ENCODE data around the gene EIF5A. TPM values are rescaled to one million over a fixed set of nuclear protein-coding genes. Genes with fewer than 3 reads are reported as not detected.

EIF5A gene
- total RNA-seq = 397 and 405 TPM in 2 replicates

DNA sequence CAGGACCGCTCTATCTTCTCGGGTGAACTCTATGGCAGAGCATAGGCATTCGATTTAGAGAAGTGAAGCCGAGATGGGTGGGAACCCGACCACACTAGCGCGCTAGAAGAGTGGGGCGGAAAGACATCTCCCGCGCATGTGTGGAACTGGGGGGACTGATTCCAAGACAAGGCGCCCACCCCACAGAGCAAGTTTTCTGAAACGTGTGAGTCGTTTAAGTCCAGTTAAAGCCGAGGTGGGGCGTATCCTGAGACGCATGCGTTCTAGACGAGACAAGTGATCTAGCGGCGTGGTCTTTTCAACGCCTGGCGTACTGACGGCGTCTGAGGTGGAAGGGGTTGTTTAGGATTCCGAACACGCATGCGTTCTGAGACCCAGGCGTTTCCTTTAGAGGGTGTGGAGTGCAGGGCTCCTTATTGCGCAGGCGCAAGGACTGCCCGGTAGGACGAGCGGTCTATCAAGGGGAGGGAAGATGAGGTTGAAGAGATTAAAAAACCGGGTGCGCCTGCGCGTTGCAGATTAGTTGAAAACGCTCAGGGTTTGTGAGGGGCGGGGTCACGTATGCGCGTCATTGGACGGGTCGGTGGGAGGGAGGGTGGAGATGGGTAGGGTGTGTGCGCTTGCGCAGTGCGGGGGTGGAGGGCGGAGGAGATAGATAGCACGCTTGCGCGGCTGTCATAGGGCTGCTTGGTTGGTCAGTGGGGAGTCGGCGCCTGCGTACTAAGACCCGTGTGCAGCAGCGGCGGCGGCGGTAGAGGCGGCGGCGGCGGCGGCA, at the start of gene EIF5A:
Gene EIF5A (plus strand): TSS at position 718 of the 775 bp plus-strand sequence. CDS start 2,008 bp downstream, outside the sequence.

DNA sequence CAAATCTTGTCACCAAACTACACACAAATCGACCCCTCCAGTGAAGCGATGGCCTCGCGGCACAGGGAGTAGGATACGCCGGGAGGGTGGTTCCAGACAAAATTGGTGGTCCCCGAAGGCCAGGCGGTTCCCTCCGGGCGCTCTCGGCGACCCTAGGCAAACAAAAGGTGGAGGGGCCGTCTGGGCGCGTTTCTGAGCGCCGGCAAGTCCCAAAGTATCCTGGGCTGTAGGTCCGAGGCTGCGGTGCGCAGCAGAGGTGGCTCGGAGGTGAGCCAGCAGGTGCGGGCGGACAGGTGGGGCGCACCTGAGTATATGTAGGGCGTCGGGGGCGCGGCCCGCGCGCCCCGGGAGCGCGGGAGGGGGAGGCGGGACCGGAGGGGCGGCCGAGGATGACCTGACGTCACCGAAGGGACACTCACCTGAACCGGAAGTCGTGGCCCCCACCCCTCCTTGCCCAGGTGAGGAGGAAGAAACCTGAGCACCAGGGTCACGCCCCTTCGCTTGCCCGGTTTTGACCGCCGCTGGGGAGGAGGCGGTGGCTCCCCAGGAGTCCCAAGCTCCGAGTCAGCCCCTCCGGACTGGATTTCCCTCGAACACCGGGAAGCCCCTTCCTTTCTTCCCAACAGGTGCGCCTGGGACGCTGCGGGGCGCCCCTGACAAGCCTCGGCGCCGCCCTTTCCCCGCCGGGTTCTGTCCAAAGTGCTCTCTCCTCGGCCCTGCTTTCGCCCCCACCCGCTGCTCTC, 45.1 kb upstream of the EIF5A start, which contains the start of gene CLDN7:
Gene CLDN7 (minus strand): TSS at position 287 of the 743 bp plus-strand sequence. CDS start 435 bp downstream, outside the sequence.

DNA sequence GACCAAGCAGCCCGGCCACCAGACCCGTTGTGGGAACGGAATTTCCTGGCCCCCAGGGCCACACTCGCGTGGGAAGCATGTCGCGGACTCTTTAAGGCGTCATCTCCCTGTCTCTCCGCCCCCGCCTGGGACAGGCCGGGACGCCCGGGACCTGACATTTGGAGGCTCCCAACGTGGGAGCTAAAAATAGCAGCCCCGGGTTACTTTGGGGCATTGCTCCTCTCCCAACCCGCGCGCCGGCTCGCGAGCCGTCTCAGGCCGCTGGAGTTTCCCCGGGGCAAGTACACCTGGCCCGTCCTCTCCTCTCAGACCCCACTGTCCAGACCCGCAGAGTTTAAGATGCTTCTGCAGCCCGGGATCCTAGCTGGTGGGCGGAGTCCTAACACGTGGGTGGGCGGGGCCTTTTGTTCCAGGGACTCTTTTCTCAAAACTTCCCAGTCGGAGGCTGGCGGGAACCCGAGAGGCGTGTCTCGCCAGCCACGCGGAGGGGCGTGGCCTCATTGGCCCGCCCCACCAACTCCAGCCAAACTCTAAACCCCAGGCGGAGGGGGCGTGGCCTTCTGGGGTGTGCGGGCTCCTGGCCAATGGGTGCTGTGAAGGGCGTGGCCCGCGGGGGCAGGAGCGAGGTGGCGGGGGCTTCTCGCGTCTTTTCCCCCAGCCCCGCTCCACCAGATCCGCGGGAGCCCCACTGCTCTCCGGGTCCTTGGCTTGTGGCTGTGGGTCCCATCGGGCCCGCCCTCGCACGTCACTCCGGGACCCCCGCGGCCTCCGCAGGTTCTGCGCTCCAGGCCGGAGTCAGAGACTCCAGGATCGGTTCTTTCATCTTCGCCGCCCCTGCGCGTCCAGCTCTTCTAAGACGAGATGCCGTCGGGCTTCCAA, 26.1 kb upstream of the EIF5A start, which contains the start of gene SLC2A4:
Gene SLC2A4 (plus strand): TSS at position 645 of the 879 bp plus-strand sequence. CDS start 217 bp downstream, at position 862.

DNA sequence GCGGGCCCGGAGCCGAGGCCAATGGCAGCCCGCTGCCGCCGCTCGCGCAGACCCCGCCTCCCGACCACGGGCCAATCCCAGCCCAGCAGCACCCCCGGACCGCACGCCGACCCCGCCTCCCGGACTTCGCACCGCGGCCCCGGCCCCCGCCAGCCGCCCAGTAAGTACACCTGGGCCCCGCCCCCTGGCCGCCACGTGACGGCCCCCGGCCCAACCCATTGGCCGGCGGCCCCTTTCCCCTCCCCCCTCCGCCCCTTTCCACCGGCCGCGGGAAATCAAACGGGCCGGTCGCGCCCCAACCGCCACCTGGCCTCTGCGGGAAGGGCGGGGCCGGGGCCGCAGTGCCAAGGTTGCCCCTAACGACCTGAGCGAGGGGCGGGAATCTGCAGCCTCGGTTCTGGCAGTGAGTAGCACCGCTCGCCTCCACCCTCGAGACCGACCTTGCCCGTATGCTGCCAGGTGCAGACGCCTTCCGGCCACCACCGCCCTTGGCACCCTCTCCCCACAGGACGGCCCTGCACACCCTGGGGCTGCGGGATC, 12.7 kb upstream of the EIF5A start, which contains the start of gene YBX2:
Gene YBX2 (minus strand): TSS at position 26 of the 540 bp plus-strand sequence. CDS start 139 bp downstream, outside the sequence.

DNA sequence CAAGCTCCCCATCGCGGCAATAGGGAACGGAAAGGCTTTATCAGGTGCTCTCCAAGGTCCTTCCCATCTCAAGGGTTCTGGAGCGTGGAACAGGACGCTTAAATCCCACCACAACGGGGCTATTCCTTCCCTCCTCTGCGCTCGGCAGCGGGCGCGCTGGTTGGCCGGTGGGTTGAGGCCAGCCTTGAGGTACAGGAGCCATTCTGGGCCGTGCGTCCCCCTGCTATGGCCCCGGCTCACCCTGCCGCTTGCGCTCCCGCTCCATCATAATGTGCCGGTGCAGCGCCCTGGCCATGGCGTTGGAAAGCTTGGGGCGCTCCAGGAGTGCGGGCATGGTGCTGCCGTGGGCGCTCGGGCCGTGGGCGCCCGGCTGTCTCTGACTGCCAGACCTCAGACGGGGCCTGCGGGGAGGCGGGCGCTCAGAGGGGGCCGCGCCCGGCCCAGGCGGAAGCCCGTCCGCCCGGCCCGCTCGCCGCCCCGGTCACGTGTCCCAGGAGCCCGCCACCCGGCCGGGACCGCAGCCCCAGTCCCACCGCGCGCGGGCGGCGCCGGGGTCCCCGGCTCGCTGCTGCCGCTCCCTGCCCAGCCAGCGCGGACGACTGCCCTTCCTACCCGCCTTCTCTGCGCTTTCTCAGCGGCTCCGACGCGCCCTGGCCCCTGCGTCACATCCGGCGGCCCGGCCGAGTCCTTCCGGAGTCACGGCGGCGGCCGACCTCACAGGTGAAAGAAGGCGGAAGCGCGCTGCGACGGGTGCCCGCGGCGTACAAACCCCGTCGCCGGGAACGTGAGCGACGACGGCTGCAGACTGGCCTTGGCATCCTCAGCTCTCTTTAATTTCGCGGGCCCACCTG, 7.5 kb downstream of the EIF5A start, which contains the start of gene GPS2:
Gene GPS2 (minus strand): TSS at position 642 of the 851 bp plus-strand sequence. CDS start 308 bp downstream, at position 334.

DNA sequence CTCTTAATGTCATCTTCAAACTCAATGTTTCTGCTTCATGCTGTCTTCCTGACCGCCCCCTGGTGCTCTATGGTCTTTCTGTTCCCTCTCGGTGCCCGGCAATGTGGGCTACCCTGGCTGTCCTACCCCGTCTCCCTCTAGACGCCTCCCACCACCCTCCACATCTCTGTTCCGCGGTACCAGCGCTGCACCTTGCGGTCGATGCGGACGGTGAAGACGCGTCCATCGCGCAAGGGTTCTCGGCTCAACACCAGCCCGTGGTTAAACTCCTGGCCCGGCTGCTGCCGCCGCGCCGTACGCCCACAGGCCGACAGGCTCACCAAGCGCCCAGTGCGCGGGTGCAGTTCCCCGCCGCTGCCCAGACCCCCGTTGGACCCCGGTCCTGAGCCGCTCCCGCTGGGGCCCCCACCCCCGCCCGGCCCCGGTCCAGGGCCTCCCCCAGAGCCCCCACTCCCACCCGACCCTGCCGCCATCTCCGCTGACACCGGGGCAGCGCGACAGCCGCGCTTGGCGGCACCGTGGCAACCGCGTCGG, 21.5 kb downstream of the EIF5A start, which contains the start of gene NEURL4:
Gene NEURL4 (minus strand): TSS at position 496 of the 534 bp plus-strand sequence. CDS start 23 bp downstream, at position 473.

DNA sequence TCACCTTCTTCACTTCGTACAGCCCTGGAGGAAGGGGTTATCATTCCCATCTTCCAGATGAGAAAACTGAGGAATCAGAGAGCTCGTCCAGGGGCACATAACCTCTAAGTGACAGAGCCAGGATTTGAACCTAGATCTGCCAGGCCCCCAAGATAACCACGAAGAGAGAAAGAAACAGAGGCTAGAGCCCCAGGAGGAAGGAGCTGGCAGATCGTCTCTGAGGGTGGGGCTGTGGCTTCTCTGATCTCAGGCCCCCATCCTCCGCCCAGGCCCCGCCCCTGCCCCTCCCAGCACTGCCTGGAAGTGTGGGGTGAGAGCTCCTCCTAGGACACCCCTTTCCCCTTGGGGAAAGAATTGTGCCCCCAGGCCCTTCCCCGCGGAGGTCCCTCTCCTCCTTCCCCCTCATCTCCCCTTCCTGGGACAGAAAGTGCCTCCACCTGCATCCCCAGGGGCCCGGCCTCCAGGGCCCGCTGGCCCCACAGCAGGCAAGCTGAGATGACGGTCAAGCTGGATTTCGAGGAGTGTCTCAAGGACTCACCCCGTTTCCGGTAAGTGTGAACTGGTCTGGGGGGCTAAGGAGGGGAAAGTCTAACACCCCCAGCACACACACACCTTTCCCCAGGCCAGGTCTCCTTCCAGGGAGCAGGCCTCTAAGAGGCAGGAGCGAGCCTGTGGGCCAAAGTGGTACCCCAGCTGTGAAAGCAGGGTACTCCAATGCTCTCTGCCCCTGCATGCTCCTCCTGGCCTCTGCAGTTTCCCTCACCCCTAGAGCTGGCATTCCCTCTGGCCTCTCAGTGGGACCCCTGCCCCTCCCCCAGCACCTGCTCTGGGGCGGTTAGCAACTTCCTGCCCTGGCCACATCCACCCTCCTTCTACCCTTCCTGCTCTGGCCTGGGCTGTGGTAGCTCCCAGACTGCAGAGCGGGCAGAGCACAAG, 29.1 kb downstream of the EIF5A start, which contains the start of gene ACAP1:
Gene ACAP1 (plus strand): TSS at position 290 of the 936 bp plus-strand sequence. CDS start 206 bp downstream, at position 496.

DNA sequence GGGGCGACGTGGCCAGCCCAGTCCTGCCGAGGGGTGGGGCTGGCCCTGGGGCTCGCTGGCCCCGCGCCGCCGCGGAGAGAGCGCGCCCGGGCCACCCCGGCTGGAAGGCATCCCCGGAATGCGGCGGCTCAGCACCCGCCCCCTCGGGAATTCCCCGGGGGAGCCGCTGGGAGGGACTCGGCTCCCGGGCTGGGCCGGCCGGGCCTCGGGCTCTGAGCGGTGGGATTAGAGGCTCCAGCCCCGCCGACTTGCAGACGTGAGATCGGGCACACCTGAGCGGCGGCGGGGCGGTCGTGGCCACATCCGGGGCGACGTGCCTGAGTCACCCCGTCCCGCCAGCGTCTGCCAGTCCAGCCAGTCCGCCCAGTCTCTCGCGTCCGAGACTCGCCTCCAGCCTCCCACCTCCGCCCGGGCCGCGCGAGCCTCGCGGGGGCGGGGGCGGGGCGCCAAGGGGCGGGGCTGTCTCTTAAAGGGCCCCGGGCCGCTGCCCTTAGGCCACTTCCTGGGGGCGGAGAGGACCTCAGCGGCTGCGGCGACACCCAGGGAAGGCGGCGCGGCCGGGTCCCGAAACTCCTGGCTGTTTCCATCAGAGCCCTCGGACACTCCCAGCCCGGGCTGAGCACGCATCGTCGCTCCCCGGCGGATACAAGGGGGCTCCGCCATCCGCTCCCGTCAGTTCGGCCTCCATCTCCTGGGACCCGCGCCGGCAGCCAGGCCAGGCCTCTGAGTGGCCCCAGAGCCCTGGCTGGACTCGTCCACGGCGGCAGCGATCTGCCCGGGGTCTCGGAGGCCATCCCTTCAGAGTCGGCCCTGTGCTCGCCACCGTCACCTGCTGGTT, 44.5 kb downstream of the EIF5A start, which contains the start of gene KCTD11:
Gene KCTD11 (plus strand): TSS at position 498 of the 838 bp plus-strand sequence.

DNA sequence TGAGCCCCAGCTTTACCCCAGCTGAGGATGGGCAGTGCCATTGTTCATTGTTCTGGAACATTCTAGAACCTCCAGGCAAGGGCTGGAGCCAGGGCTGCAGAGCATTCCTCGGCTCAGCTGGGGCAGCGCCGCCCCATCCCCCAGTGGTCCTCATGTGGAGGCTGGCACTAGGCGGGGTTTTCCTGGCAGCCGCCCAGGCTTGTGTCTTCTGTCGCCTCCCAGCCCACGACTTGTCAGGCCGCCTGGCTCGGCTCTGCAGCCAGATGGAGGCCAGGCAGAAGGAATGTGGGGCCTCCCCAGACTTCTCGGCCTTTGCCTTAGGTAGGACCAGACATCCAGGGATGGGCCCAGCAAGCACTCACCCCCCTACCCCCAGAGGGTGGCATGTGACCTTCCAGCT, 47.6 kb downstream of the EIF5A start, which contains the start of gene TMEM95:
Gene TMEM95 (plus strand): TSS at position 104 of the 400 bp plus-strand sequence. CDS start 49 bp downstream, at position 153.

Other genes starting within 250 kb of the EIF5A start
- not detected in 2 replicates for gene CLEC10A, start 227.4 kb upstream of the EIF5A start, total RNA-seq
- not detected in 2 replicates for gene ASGR2, start 192.8 kb upstream of the EIF5A start, total RNA-seq
- gene ASGR1, start 128.3 kb upstream of the EIF5A start, total RNA-seq = 0.28 and 0.37 TPM in 2 replicates
- 9.0 and 18.4 TPM in 2 replicates for gene DLG4, start 87.8 kb upstream of the EIF5A start, total RNA-seq
- 227 and 290 TPM in 2 replicates for gene ACADVL, start 87.7 kb upstream of the EIF5A start, total RNA-seq
- 78.2 and 87.1 TPM in 2 replicates for gene DVL2, start 73.1 kb upstream of the EIF5A start, total RNA-seq
- gene PHF23, start 68.2 kb upstream of the EIF5A start, total RNA-seq = 38.3 and 47.5 TPM in 2 replicates
- 168 and 193 TPM in 2 replicates for gene GABARAP, start 65.2 kb upstream of the EIF5A start, total RNA-seq
- 15.2 and 17.6 TPM in 2 replicates for gene CTDNEP1, start 55.9 kb upstream of the EIF5A start, total RNA-seq
- 26.5 and 27.7 TPM in 2 replicates for gene ELP5, start 55.4 kb upstream of the EIF5A start, total RNA-seq
- gene CLDN7, start 45.1 kb upstream of the EIF5A start, total RNA-seq = 1.3 and 1.6 TPM in 2 replicates
- 0.28 TPM in 2 replicates for gene SLC2A4, start 25.9 kb upstream of the EIF5A start, total RNA-seq
- gene YBX2, start 13.0 kb upstream of the EIF5A start, total RNA-seq = 0.09 TPM in 1 of 2 replicates, not detected in the other
- 26.2 and 32.5 TPM in 2 replicates for gene GPS2, start 7.7 kb downstream of the EIF5A start, total RNA-seq
- gene NEURL4, start 21.7 kb downstream of the EIF5A start, total RNA-seq = 14.4 and 23.1 TPM in 2 replicates
- 2.1 and 3.3 TPM in 2 replicates for gene ACAP1, start 28.9 kb downstream of the EIF5A start, total RNA-seq
- gene KCTD11, start 44.5 kb downstream of the EIF5A start, total RNA-seq = 6.8 and 16.4 TPM in 2 replicates
- not detected in 2 replicates for gene TMEM95, start 47.5 kb downstream of the EIF5A start, total RNA-seq
- 0.37 and 0.57 TPM in 2 replicates for gene TNK1, start 73.5 kb downstream of the EIF5A start, total RNA-seq
- gene PLSCR3, start 86.9 kb downstream of the EIF5A start, total RNA-seq = 13.9 and 14.4 TPM in 2 replicates
- 105 and 158 TPM in 2 replicates for gene TMEM256, start 96.5 kb downstream of the EIF5A start, total RNA-seq
- gene NLGN2, start 100.2 kb downstream of the EIF5A start, total RNA-seq = 4.1 and 6.3 TPM in 2 replicates
- not detected in 2 replicates for gene SPEM1, start 112.7 kb downstream of the EIF5A start, total RNA-seq
- gene SPEM2, start 118.0 kb downstream of the EIF5A start, total RNA-seq = not detected in 2 replicates
- gene SPEM3, start 121.2 kb downstream of the EIF5A start, total RNA-seq = not detected in 2 replicates
- gene TMEM102, start 127.8 kb downstream of the EIF5A start, total RNA-seq = 0.71 and 0.74 TPM in 2 replicates
- gene FGF11, start 131.9 kb downstream of the EIF5A start, total RNA-seq = 0.71 and 3.4 TPM in 2 replicates
- 5.9 and 7.3 TPM in 2 replicates for gene CHRNB1, start 137.4 kb downstream of the EIF5A start, total RNA-seq
- gene ZBTB4, start 172.0 kb downstream of the EIF5A start, total RNA-seq = 14.8 and 19.0 TPM in 2 replicates
- gene SLC35G6, start 173.8 kb downstream of the EIF5A start, total RNA-seq = not detected in 2 replicates
- gene POLR2A, start 176.7 kb downstream of the EIF5A start, total RNA-seq = 65.1 and 79.0 TPM in 2 replicates
- gene TNFSF12, start 241.4 kb downstream of the EIF5A start, total RNA-seq = 2.1 and 4.4 TPM in 2 replicates

Measured in smooth muscle cell of bladder (primary cell).